Endothelial cell of umbilical vein (primary cell): ENCODE data around the gene CNPPD1. TPM values are rescaled to one million over a fixed set of nuclear protein-coding genes. Genes with fewer than 3 reads are reported as not detected.

Experiments used
- BruUV-seq: library from RNA; stranded (reverse); fragments of 400-500 nt; replicated peaks from 2 replicates; lab custom pipeline; 2021; lab: Mats Ljungman, UMichigan
- CTCF ChIA-PET: fragments of 300-600, 350-600 bp; sonication (Branson Sonifier 250); formaldehyde crosslinking; loops from one replicate; lab custom pipeline; 2021; ENCODE audit warnings: antibody characterized with exemption, inconsistent platforms; lab: Charles Lee
- POLR2A ChIA-PET: fragments of 300-600, 350-600 bp; sonication (Branson Sonifier 250); formaldehyde crosslinking; loops from one replicate; lab custom pipeline; 2021; ENCODE audit warnings: antibody characterized with exemption, inconsistent platforms; lab: Charles Lee
- DNase-seq: peaks from one replicate; pipeline ENCODE4 v3.0.0-alpha.2; 2011; ENCODE audit warnings: low read depth, low spot score
- FAIRE-seq: peaks from 2 replicates; lab custom pipeline; 2011; peaks lifted over from hg19 to GRCh38; lab: Jason Lieb, UNC
- H2AFZ ChIP-seq: 2 replicates; pipeline ENCODE4 v1.6.0; 2012; ENCODE audit warnings: low read depth, low read length, control low read depth, inconsistent platforms
- H3K27ac ChIP-seq: 2 replicates; pipeline ENCODE4 v1.5.1; 2011; ENCODE audit warnings: low read depth, mild to moderate bottlenecking, control low read depth, low read length, moderate library complexity; ENCODE audit not compliant: insufficient read depth
- H3K27me3 ChIP-seq, 2 experiments: 2 replicates each; pipeline versions ENCODE4 v1.6.0 to v1.6.1; 2011; ENCODE audit warnings: low read length in 2 of 2, mixed read lengths in 1 of 2; ENCODE audit not compliant: control insufficient read depth in 2 of 2, insufficient read depth in 2 of 2
- H3K36me3 ChIP-seq, 2 experiments: 2 replicates in 1 of 2; 3 replicates in 1 of 2; pipeline ENCODE4 v1.5.1; 2011; ENCODE audit warnings: low read length in 2 of 2, mild to moderate bottlenecking in 1 of 2, moderate library complexity in 1 of 2; ENCODE audit not compliant: control insufficient read depth in 2 of 2, insufficient read depth in 2 of 2; ENCODE audit errors: extremely low read depth in 1 of 2
- H3K4me1 ChIP-seq: 3 replicates; pipeline ENCODE4 v1.5.1; 2011; ENCODE audit warnings: mild to moderate bottlenecking, low read length; ENCODE audit not compliant: control insufficient read depth, insufficient read depth; ENCODE audit errors: extremely low read depth
- H3K4me2 ChIP-seq: 2 replicates; pipeline ENCODE4 v1.6.1; 2011; ENCODE audit warnings: low read length, control low read depth, mixed read lengths; ENCODE audit not compliant: insufficient read depth
- H3K4me3 ChIP-seq, 3 experiments: fragments of 200-600 bp in 1 of 3; sonication (generic), shearing (Covaris generic) in 1 of 3; replicated peaks in 1 of 3; 2 replicates each; pipeline ENCODE4 v1.5.1; 2011 to 2016; ENCODE audit warnings: control low read depth in 3 of 3, low read length in 3 of 3, mild to moderate bottlenecking in 2 of 3, inconsistent platforms in 1 of 3, low read depth in 1 of 3, moderate library complexity in 1 of 3; ENCODE audit not compliant: insufficient read depth in 1 of 3
- H3K79me2 ChIP-seq: 2 replicates; pipeline ENCODE4 v1.6.0; 2012; ENCODE audit warnings: low read length, inconsistent platforms; ENCODE audit not compliant: control insufficient read depth, insufficient read depth
- H3K9ac ChIP-seq: replicated peaks from 2 replicates; pipeline ENCODE3; 2011; ENCODE audit warnings: low read length, control low read depth; ENCODE audit not compliant: insufficient read depth; ENCODE audit errors: extremely low read depth
- H3K9me1 ChIP-seq: replicated peaks from 3 replicates; pipeline ENCODE4 v1.6.0; 2011; ENCODE audit warnings: mild to moderate bottlenecking, low read length; ENCODE audit not compliant: control insufficient read depth, insufficient read depth; ENCODE audit errors: extremely low read depth
- H3K9me3 ChIP-seq: replicated peaks from 2 replicates; pipeline ENCODE4 v1.5.1; 2012; ENCODE audit warnings: low read length, inconsistent platforms; ENCODE audit not compliant: control insufficient read depth, insufficient read depth
- H4K20me1 ChIP-seq: replicated peaks from 2 replicates; pipeline ENCODE3; 2011; ENCODE audit warnings: mild to moderate bottlenecking, low read length; ENCODE audit not compliant: control insufficient read depth, insufficient read depth; ENCODE audit errors: extremely low read depth
- EZH2 ChIP-seq: IDR thresholded peaks from 2 replicates; pipeline ENCODE4 v1.6.1; 2012; ENCODE audit warnings: borderline replicate concordance, low read depth, mild to moderate bottlenecking, moderate library complexity, low read length, inconsistent platforms; ENCODE audit not compliant: severe bottlenecking
- FOS ChIP-seq: IDR thresholded peaks from 2 replicates; pipeline ENCODE4 v1.6.1; 2011; ENCODE audit warnings: mild to moderate bottlenecking, low read length, moderate library complexity, borderline replicate concordance; ENCODE audit not compliant: insufficient read depth
- GATA2 ChIP-seq: IDR thresholded peaks from 2 replicates; pipeline ENCODE4 v1.7.0; 2011; ENCODE audit warnings: low read depth, mild to moderate bottlenecking, moderate library complexity, mixed read lengths, low read length; ENCODE audit not compliant: insufficient read length, insufficient read depth
- JUN ChIP-seq: IDR thresholded peaks from 2 replicates; pipeline ENCODE4 v1.6.1; 2011; ENCODE audit warnings: borderline replicate concordance, low read depth; ENCODE audit not compliant: insufficient read length, insufficient read depth
- MYC ChIP-seq: IDR thresholded peaks from one replicate; pipeline ENCODE4 v1.6.1; 2011; ENCODE audit warnings: mild to moderate bottlenecking, low read depth, low read length
- POLR2A ChIP-seq: IDR thresholded peaks from 2 replicates; pipeline ENCODE4 v1.6.1; 2012; ENCODE audit warnings: low read depth, mild to moderate bottlenecking, control low read depth, low read length
- POLR2AphosphoS5 ChIP-seq: IDR thresholded peaks from 2 replicates; pipeline ENCODE4 v1.6.1; 2012; ENCODE audit warnings: low read depth, mild to moderate bottlenecking, control low read depth, low read length, moderate library complexity; ENCODE audit not compliant: insufficient read depth
- dilution Hi-C: fragments of 300-500 bp; cut with MboI; formaldehyde crosslinking; loops from one replicate; pipeline ENCODE4 v1.15.0; 2019; ENCODE audit warnings: low sequenced_read_pairs; ENCODE audit not compliant: extremely low pct_ligation_motif_present
- intact Hi-C: fragments of 100-400 bp; cut with micrococcal nuclease; formaldehyde crosslinking; loops from one replicate; pipeline ENCODE4 v1.10.0; 2022
- polyA plus RNA-seq, 4 experiments: library from polyadenylated mRNA; depleted of rRNA in 3 of 4; stranded (reverse) in 3 of 4; unstranded in 1 of 4; fragments of >200 nt; gene quantifications; 2 replicates each; pipeline versions ENCODE4 v1.2.1 to v1.2.3, GENCODE V29; 2011 to 2012; ENCODE audit warnings: missing spikeins in 1 of 4
- total RNA-seq: library from RNA; stranded (reverse); gene quantifications from 2 replicates; pipeline ENCODE4 v1.2.3, GENCODE V29; 2021
- TF ChIP-seq, protein P1 (sequence below), 2 donors: IDR thresholded peaks; 1 replicate in 1 of 2; 2 replicates in 1 of 2; pipeline ENCODE4 v1.5.1; 2011; ENCODE audit warnings: low read length in 2 of 2, mild to moderate bottlenecking in 2 of 2, moderate library complexity in 2 of 2, control low read depth in 1 of 2, inconsistent platforms in 1 of 2, low read depth in 1 of 2; ENCODE audit not compliant: insufficient read depth in 1 of 2; ENCODE audit errors: extremely low read depth in 1 of 2
- TF ChIP-seq, protein P2 (sequence below): IDR thresholded peaks from 2 replicates; pipeline ENCODE4 v1.6.1; 2011; ENCODE audit not compliant: insufficient read depth, insufficient read length

CNPPD1 gene
- total and polyA plus RNA-seq, 2 donors (not counting 3 experiments of a cell fraction or from before 2014, with no cell fraction given), result 44.0 to 55.7 TPM

DNA sequence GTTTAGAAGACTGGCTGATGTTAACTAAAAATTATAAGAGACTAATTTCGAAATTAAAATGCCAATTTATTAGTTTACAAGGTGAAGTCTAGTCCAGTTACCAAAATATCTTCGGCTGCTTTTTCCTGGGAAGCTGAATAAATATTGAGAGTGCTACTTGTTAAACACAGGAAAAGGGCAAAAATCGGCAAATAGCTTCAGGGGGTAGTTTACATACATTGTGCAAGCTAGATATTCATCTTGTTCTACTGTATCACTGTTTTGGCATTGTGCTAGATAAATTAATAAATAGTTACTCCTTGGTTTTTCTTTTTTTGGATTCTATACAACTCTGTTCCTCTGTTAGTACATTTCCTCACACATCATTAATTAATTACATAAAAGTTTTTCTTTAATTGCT, 45.4 kb downstream of the CNPPD1 start:
- intact Hi-C loops, result no loop called here
- no peak for FAIRE-seq

More for the DNA sequence above, 45.4 kb downstream of the CNPPD1 start:
- Histone ChIP-seq H4K20me1 (no peaks in the 10 kb centered on the region), H3K36me3 (no peaks in the 10 kb centered on the region), H3K4me1 (no peaks in the 10 kb centered on the region), H3K9ac (no peak overlapping the region), H3K27me3 (no peaks in the 10 kb centered on the region), H3K9me3 (no peaks in the 10 kb centered on the region), H3K4me2 (no peak overlapping the region), H2AFZ (no peak overlapping the region), H3K79me2 (no peaks in the 10 kb centered on the region), H3K27ac (no peak overlapping the region), H3K4me3 (no peak overlapping the region), H3K9me1 (peaks cover 3% of the 10 kb centered on the region)
- ChIA-PET POLR2A (no interaction called here), CTCF (interaction anchor here (2.0 to 4.6 kb wide), 3 partner anchors 12 to 102 kb away, joined by 9 to 22 read pairs (median 12); no protein-coding TSS in a partner anchor)
- TF ChIP-seq POLR2A, result no peak
- no peak for TF ChIP-seq FOS
- TF ChIP-seq MYC, result no peak
- TF ChIP-seq JUN, result no peak
- TF ChIP-seq, protein P1, sequence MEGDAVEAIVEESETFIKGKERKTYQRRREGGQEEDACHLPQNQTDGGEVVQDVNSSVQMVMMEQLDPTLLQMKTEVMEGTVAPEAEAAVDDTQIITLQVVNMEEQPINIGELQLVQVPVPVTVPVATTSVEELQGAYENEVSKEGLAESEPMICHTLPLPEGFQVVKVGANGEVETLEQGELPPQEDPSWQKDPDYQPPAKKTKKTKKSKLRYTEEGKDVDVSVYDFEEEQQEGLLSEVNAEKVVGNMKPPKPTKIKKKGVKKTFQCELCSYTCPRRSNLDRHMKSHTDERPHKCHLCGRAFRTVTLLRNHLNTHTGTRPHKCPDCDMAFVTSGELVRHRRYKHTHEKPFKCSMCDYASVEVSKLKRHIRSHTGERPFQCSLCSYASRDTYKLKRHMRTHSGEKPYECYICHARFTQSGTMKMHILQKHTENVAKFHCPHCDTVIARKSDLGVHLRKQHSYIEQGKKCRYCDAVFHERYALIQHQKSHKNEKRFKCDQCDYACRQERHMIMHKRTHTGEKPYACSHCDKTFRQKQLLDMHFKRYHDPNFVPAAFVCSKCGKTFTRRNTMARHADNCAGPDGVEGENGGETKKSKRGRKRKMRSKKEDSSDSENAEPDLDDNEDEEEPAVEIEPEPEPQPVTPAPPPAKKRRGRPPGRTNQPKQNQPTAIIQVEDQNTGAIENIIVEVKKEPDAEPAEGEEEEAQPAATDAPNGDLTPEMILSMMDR (IDR thresholded peaks at IDR 0.05; ENCODE audit: extremely low read depth in 1 of 2, insufficient read depth in 1 of 2, low read depth in 1 of 2, low read length in 2 of 2), result no peak
- no peak for TF ChIP-seq POLR2AphosphoS5
- no peak for TF ChIP-seq GATA2
- TF ChIP-seq, protein P2, sequence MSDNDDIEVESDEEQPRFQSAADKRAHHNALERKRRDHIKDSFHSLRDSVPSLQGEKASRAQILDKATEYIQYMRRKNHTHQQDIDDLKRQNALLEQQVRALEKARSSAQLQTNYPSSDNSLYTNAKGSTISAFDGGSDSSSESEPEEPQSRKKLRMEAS, result no peak
- TF ChIP-seq EZH2, result no peak
- no peak for DNase-seq
- BruUV-seq, result no TSS peak
- dilution Hi-C loops, result no loop called here
